HG03457 (cell line): Measurements from ENCODE around the gene RCBTB2.
"Not testable (repeated sequence)": the region's sequence is repeated elsewhere in the genome, so short reads cannot be mapped to it uniquely, and the experiment has no call there.

Experiments used
- ATAC-seq: cut with Tn5 transposase; IDR thresholded peaks from one replicate; pipeline ENCODE4 v1.9.1; 2021; ENCODE audit warnings: moderate number of reproducible peaks; ENCODE audit not compliant: unreplicated experiment

RCBTB2 gene

DNA sequence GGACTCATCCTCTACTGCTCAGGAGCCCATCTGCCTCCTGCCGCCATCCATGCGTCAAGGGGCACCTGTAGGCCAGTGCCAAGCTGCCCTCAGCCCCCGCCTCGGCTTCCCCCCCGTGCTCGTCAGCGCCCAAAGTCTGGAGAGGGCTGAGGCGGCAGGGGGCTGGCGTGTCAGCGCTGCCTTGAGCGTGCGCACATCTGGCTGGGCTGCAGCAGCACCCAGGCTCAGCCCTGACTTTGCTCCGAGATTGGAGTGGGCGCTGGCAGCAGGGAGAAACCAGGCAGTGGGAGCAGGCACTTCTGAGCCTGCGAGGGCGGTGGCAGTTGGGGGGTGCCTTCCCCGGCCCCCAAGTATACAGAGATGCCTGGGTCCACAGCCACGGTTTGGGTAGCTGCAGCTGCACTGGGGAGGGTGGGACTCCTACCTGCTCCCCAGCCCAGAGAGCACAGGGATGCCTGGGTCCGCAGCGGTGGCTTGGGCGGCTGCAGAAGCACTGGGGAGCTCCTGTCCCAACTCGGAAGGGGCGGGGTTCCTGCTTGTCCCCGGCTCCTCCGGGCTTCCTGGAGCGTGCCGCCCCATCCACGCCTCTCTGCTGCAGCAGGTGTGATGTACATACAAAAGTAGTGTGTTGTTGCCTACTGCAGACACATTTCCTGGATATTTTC is 75.2 kb downstream of the RCBTB2 start:
- ATAC-seq: no peak

GRCh38 chr13:48456546-48456945 is 76.3 kb downstream of the RCBTB2 start:
- ATAC-seq: no peak

- not testable (repeated sequence) for ATAC-seq
Measured at GRCh38 chr13:48451196-48451595, 81.7 kb downstream of the RCBTB2 start.

DNA sequence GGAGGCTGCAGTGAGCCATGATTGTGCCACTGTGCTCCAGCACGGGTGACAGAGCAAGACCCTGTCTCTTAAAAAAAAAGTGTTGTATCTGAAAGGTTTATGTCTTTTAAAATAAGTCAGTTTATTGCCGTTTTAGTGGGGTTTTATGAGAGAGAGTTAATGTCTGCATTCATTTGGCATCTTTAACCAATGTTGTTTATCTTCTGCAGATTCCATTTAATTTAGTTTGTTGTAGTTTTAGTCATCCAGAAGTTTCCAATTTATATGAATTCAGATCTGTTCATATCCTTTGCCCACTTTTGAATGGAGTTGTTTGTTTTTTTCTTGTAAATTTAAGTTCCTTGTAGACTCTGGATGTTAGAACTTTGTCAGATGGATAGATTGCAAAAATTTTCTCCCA is 83.2 kb downstream of the RCBTB2 start:
- no peak for ATAC-seq

DNA sequence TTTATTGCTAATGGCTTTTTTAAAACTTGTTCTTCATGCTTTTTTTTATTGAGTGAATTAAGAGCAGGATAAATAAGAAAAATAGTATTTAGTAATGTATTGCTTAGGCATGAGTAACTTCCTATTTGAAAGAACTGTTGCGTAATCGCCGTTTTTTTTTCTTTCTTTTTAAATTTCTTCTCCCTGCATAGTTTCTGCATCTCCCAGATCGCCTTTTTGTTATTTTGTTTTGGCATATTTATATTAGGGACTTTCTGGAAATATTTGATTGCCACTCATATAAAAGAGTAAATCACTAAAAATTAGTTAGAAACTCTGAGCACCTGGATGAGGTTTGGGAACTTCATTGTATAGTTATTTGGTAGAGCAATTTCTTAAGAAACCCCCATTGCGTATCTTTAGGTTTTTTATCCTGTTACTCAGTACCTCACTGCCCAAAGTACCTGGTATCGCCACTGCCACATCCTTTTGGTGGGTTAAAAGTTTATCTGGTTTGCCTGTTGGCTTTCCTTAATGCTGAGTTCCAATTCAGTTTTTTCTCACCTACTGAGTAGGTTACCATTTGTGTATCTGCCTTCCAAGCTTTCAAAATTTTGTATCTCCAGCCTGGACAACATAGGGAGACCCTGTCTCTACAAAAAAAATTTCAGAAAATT is 83.8 kb downstream of the RCBTB2 start:
- ATAC-seq: no peak

- no peak for ATAC-seq
Measured at GRCh38 chr13:48448285-48448958, 84.5 kb downstream of the RCBTB2 start.

DNA sequence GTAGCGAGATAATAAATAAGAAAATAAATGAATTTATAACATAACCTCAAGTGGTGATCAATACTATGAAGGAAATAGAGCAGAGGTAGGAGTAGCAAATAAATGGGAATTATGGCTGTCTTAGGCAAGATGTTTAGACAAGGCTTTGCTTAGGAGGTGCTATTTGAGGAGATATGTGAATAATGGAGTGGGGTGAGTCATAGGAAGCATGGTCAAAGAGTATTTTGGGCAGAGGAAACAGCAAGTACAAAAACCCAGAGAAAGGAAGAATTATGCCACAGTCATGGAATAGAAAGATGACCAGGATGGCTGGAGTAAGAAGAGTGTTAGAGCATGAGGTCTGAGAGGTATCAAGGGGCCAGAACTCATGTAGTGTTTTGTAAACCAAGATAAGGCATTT is 86.4 kb downstream of the RCBTB2 start:
- ATAC-seq: no peak

- ATAC-seq: no peak
Measured at GRCh38 chr13:48443442-48444208, 89.3 kb downstream of the RCBTB2 start.
